ENCODE data around the gene BMERB1.
A peak's percentile ranks its signal among the peaks of the same experiment; 100 is the strongest.
"Not testable (repeated sequence)": the region's sequence is repeated elsewhere in the genome, so short reads cannot be mapped to it uniquely, and the experiment has no call there.

Gene BMERB1

GRCh38 chr16:15434425-15435215 is at the start of gene BMERB1:
TSS of gene BMERB1 (plus strand) at chr16:15434588. CDS start at chr16:15434654, 66 bp downstream.
- DNase-seq (ENCODE audit: low spot score) = peak; percentile 79

- DNase-seq (ENCODE audit: low spot score) = not testable (repeated sequence)
Measured at GRCh38 chr16:15388060-15388459, 46.3 kb upstream of the BMERB1 start.

- DNase-seq (ENCODE audit: low spot score) = not testable (repeated sequence)
Measured at GRCh38 chr16:15389916-15390315, 44.5 kb upstream of the BMERB1 start.

GRCh38 chr16:15393025-15393424 is 41.4 kb upstream of the BMERB1 start:
- DNase-seq (ENCODE audit: low spot score) = not testable (repeated sequence)

- DNase-seq (ENCODE audit: low spot score) = not testable (repeated sequence)
Measured at GRCh38 chr16:15395631-15396508, 38.5 kb upstream of the BMERB1 start, which contains the start of gene MPV17L. TSS of gene MPV17L (plus strand) at chr16:15395754. CDS start at chr16:15395898, 144 bp downstream.

- DNase-seq (ENCODE audit: low spot score) = not testable (repeated sequence)
Measured at GRCh38 chr16:15396509-15396829, 37.9 kb upstream of the BMERB1 start.

- no peak for DNase-seq (ENCODE audit: low spot score)
Measured at GRCh38 chr16:15396948-15397594, 37.3 kb upstream of the BMERB1 start.

GRCh38 chr16:15398618-15399316 is 35.6 kb upstream of the BMERB1 start:
- DNase-seq (ENCODE audit: low spot score) = no peak

- no peak for DNase-seq (ENCODE audit: low spot score)
Measured at GRCh38 chr16:15399317-15399716, 35.1 kb upstream of the BMERB1 start.

- not testable (repeated sequence) for DNase-seq (ENCODE audit: low spot score)
Measured at GRCh38 chr16:15400314-15400713, 34.1 kb upstream of the BMERB1 start.

- DNase-seq (ENCODE audit: low spot score) = no peak
Measured at GRCh38 chr16:15401972-15402371, 32.4 kb upstream of the BMERB1 start.

GRCh38 chr16:15403392-15403995 is 30.9 kb upstream of the BMERB1 start:
- no peak for DNase-seq (ENCODE audit: low spot score)

- not testable (repeated sequence) for DNase-seq (ENCODE audit: low spot score)
Measured at GRCh38 chr16:15404091-15404490, 30.3 kb upstream of the BMERB1 start.

- no peak for DNase-seq (ENCODE audit: low spot score)
Measured at GRCh38 chr16:15404792-15405191, 29.6 kb upstream of the BMERB1 start.

GRCh38 chr16:15407756-15408155 is 26.6 kb upstream of the BMERB1 start:
- not testable (repeated sequence) for DNase-seq (ENCODE audit: low spot score)

- DNase-seq (ENCODE audit: low spot score) = not testable (repeated sequence)
Measured at GRCh38 chr16:15409476-15409875, 24.9 kb upstream of the BMERB1 start.

GRCh38 chr16:15415511-15415985 is 18.8 kb upstream of the BMERB1 start:
- DNase-seq (ENCODE audit: low spot score) = no peak

GRCh38 chr16:15417197-15417596 is 17.2 kb upstream of the BMERB1 start:
- no peak for DNase-seq (ENCODE audit: low spot score)

GRCh38 chr16:15418206-15418605 is 16.2 kb upstream of the BMERB1 start:
- DNase-seq (ENCODE audit: low spot score) = no peak

- not testable (repeated sequence) for DNase-seq (ENCODE audit: low spot score)
Measured at GRCh38 chr16:15421696-15422095, 12.7 kb upstream of the BMERB1 start.

GRCh38 chr16:15422222-15422621 is 12.2 kb upstream of the BMERB1 start:
- no peak for DNase-seq (ENCODE audit: low spot score)
